OCI-M1 (cell line): ENCODE results near the gene CARD6.
"Not testable (repeated sequence)": the region's sequence is repeated elsewhere in the genome, so short reads cannot be mapped to it uniquely, and the experiment has no call there.

Source experiments
- DNase-seq: peaks from one replicate; lab custom pipeline; 2025; lab: John Stamatoyannopoulos, UW

The CARD6 gene

GRCh38 chr5:40841068-40841805 lies at the start of gene CARD6:
Gene CARD6 (plus strand): TSS chr5:40841367. CDS start chr5:40841383, 16 bp downstream.
- peak; percentile 85 for DNase-seq

DNA sequence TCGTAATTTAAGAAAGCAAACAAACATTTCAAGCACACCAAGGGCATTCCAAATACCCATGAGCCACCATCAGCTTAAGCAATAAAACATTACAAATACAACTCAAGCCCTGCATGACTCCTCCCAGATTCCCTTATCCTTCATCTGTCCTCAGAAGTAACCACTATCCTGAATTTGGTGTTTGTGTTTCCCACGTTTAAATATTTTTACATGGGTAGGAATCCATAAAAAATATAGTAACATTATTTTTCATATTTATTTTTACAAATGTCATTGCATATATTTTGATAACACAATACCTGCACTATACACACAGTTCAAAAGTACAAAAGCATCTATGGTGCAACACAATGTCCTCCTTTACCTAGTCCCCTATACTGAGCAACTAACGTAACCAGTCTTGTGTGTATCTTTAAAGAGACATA lies 49.4 kb upstream of the CARD6 start:
- DNase-seq: peak; percentile 41

- not testable (repeated sequence) for DNase-seq
Measured at GRCh38 chr5:40792691-40793090, 48.5 kb upstream of the CARD6 start.

DNA sequence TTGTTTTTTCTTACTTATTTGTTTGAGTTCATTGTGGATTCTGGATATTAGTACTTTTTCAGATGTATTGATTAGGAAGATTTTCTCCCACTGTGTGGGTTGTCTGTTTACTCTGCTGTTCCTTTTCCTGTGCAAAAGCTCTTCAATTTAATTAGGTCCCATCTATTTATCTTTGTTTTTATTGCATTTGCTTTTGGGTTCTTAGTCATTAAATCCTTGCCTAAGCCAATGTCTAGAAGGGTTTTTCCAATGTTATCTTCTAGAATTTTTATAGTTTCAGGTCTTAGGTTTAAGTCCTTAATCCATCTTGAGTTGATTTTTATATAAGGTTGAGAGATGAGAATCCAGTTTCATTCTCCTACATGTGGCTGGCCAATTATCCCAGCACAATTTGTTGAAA lies 46.8 kb upstream of the CARD6 start:
- not testable (repeated sequence) for DNase-seq

- DNase-seq: not testable (repeated sequence)
Measured at GRCh38 chr5:40794877-40795276, 46.3 kb upstream of the CARD6 start.

DNA sequence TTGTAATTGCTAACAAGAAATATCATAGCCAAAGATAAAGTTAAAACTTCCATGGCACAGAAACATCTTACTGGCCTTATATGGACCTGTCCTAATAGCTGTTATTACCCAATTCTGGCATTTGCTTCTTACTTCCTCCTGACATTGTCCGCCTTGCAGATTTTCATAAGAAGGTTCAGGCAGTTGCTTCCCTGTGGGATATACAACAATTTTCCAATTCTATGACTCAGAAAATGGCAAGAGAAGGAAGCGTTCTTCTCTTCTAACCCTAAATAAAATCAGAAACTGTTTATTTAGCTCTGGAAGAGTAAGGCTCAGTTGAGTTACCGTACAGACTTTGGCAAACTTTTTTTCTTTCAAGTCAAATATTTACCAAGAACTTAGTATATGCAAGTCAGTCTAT lies 44.7 kb upstream of the CARD6 start:
- DNase-seq: peak; percentile 25

GRCh38 chr5:40797273-40798011 lies 43.7 kb upstream of the CARD6 start:
- peak; percentile 80 for DNase-seq

- DNase-seq: peak; percentile 93
Measured at GRCh38 chr5:40798012-40798800, 43.0 kb upstream of the CARD6 start, which contains the start of gene PRKAA1. Gene PRKAA1 (minus strand): TSS chr5:40798374. CDS start chr5:40798189, 185 bp downstream.

GRCh38 chr5:40798801-40799210 lies 42.4 kb upstream of the CARD6 start:
- DNase-seq: no peak

GRCh38 chr5:40799258-40799657 lies 41.9 kb upstream of the CARD6 start:
- DNase-seq: peak; percentile 71

GRCh38 chr5:40801771-40802562 lies 39.2 kb upstream of the CARD6 start:
- DNase-seq: peak; percentile 96

DNA sequence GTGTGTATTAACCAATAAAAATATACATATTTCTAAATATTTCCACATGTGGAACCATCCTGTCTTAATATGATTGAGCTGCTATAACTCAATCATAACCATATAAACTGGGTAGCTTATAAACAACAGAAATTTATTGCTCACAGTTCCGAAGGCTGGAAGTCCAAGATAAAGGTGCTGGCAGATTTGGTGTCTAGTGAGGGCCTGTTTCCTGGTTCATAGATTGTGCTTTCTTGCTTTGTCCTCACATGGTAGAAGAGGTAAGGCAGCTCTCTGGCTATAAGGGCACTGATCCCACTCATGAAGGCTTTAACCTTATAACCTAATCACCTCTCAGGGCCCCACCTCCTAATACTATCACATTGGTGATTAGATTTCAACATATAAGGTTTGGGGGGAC lies 29.0 kb upstream of the CARD6 start:
- no peak for DNase-seq

DNA sequence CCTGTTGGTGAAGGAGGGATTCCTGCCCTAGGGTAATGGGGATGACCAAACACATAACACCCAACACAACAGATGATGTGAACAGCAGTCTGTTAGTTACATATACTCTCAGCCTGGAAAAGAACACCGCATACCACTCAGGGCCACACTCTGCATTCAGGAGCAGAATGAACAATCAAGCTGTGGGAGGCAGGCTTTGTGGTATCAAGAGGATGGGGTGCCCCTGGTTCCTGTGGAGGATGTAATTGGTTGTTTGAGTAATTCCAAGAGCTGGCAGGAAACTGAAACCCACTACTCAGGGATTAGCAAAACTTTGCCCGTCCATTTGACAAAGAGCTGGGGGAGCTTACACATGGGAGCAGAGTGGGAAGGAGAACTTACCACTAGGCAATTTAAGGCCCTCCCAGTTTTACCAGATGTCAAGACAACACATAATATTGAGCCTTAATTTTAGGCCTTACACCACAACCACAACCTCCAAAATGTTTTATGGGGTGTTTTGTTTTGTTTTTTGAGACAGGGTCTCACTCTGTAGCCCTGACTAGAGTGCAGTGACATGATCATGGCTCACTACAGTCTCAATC lies 27.4 kb upstream of the CARD6 start:
- no peak for DNase-seq

- DNase-seq: no peak
Measured at GRCh38 chr5:40823459-40823858, 17.7 kb upstream of the CARD6 start.

DNA sequence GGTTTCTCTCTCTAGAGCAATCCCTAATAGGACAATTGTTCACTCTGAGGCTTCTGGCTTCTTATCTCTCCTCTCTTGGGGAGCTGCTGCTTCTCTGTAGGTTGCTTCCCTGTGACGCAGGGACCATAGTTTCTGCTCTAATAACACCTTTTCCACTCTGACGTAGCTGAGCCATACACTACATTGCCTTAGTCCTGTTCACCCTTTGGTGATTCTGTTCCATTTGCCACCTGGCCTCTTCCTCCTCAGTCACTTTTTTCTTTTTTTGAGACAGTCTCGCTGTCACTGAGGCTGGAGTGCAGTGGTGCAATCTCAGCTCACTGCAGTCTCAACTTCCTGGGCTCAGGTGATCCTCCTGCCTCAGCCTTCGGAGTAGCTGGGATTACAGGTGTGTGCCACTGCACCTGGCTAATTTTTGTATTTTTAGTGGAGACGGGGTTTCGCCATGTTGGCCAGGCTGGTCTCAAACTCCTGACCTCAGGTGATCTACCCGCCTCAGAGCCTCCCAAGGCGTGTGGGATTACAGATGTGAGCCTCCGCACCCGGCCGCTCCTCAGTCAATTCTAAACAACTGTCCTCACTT lies 15.6 kb upstream of the CARD6 start:
- peak; percentile 34 for DNase-seq

DNA sequence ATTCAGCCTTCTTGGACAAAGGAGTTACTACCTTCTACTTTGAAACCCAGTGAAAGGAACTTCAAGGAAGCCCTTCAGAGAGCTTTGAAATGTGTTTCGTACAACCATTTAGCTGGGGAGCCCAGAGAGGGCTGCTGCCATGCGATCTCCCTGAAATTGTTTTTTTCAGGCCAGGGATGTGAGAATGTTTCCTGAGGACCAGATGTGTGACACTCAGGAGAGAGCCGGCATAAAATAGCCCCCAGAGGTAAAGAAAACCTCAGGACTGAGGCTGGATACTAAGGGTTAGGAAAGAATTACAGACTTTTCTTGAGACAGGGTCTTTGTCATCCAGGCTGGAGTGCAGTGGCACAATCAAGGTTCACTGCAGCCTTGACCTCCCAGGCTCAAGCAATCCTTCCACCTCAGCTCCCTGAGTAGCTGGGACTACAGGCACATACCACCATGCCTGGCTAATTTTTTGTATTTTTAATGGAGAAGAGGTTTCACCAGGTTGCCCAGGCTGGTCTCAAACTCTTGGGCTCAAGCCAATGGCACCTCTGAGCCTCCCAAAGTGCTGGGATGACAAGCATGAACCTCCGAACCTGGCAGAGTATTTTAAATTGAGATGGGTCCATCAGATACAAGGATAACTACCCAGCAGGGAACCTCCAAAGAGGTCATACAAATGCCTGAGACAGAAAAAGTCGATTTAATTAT lies 14.5 kb upstream of the CARD6 start:
- DNase-seq: no peak

DNA sequence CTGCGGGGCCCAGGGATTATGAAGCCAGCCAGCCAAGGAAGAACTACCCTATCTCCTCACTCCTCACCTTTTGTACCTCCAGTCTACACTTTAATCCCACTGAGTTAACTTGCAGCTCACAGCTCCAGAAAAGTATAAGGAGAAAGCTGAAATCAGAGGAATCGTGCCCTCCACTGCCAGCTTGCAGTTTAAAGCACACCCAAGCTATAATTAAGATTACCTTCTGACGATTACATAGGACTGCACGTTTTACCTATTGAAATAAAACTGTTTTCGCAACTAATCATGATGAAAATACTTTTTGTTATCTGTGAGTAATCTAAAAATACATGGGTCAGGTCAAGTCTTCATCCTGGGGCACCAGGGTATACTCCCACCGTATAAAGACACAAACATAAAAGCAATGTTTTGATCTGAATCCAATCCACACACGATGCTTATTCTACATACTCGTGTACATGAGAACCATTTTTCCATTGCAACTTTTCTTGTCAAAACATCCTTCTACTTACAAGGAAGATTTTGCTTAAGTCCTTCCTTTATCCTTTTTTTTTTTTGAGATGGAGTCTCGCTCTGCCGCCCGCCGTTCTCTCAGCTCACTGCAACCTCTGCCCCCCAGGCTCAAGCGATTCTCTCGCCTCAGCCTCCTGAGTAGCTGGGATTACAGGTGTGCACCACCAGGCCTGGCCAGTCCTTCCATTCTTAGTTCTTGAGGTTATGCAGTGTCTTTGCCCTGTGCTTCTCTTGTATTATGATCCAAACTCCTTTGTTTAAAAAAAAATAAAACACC lies 13.8 kb upstream of the CARD6 start:
- DNase-seq: no peak

DNA sequence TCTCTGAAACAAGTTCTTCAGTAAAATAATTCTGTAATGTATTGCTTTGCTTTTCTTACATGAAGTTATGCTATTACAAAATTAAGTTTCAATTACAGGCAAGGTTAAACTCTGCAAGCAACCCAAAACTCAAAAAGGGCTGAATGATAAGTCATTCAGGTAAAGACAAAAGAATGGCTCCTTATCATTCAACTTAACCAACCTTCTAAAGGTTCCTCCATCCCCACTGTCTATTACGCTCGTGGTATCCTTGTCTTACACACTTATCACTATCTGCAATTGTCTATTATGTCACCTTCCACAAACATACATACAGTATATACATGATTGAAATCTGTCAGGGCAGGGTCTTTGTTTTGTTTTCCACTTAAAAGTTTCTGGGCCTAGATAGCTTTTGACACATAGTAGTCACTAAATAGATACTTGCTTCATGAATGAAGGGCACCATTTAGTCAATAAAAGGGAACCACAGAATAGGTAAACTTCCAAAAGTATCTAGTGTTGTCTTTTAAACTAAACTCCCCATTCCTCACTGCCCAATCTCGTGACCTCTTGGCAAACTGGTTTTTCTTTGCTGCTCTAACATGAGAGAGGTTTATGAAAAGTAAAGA lies 13.0 kb upstream of the CARD6 start:
- DNase-seq: no peak
